ENCODE data around the gene RFTN2.
"Not testable (repeated sequence)": the region's sequence is repeated elsewhere in the genome, so short reads cannot be mapped to it uniquely, and the experiment has no call there.

RFTN2 gene

GRCh38 chr2:197599285-197599965, 76.0 kb downstream of the RFTN2 start:
- DNase-seq, result peak in 1 of 2 donors; percentile 23

GRCh38 chr2:197598450-197598849, 76.9 kb downstream of the RFTN2 start:
- no peak for DNase-seq

- no peak for DNase-seq
Measured at GRCh38 chr2:197597166-197597565, 78.2 kb downstream of the RFTN2 start.

- DNase-seq, result no peak
Measured at GRCh38 chr2:197596766-197597165, 78.6 kb downstream of the RFTN2 start.

- DNase-seq, result no peak
Measured at GRCh38 chr2:197591339-197592072, 83.9 kb downstream of the RFTN2 start.

GRCh38 chr2:197587255-197587654, 88.1 kb downstream of the RFTN2 start:
- not testable (repeated sequence) for DNase-seq

GRCh38 chr2:197580166-197580565, 95.2 kb downstream of the RFTN2 start:
- DNase-seq, result not testable (repeated sequence)

GRCh38 chr2:197578294-197578693, 97.1 kb downstream of the RFTN2 start:
- DNase-seq, result not testable (repeated sequence)

- no peak for DNase-seq
Measured at GRCh38 chr2:197577446-197577845, 97.9 kb downstream of the RFTN2 start.

GRCh38 chr2:197576631-197577030, 98.8 kb downstream of the RFTN2 start:
- no peak for DNase-seq

GRCh38 chr2:197575987-197576386, 99.4 kb downstream of the RFTN2 start:
- DNase-seq, result no peak

GRCh38 chr2:197573608-197574007, 101.8 kb downstream of the RFTN2 start:
- no peak for DNase-seq

GRCh38 chr2:197571627-197572271, 103.6 kb downstream of the RFTN2 start:
- no peak for DNase-seq

GRCh38 chr2:197560146-197560665, 115.2 kb downstream of the RFTN2 start:
- DNase-seq, result no peak

GRCh38 chr2:197559681-197560080, 115.7 kb downstream of the RFTN2 start:
- no peak for DNase-seq

GRCh38 chr2:197558393-197558792, 117.0 kb downstream of the RFTN2 start:
- DNase-seq, result no peak

- no peak for DNase-seq
Measured at GRCh38 chr2:197556456-197556855, 118.9 kb downstream of the RFTN2 start.

- DNase-seq, result no peak
Measured at GRCh38 chr2:197555467-197555866, 119.9 kb downstream of the RFTN2 start.

- not testable (repeated sequence) for DNase-seq
Measured at GRCh38 chr2:197551260-197551659, 124.1 kb downstream of the RFTN2 start.

GRCh38 chr2:197548582-197548981, 126.8 kb downstream of the RFTN2 start:
- no peak for DNase-seq

- DNase-seq, result no peak
Measured at GRCh38 chr2:197547163-197547900, 128.1 kb downstream of the RFTN2 start.

GRCh38 chr2:197543206-197543605, 132.2 kb downstream of the RFTN2 start:
- DNase-seq, result no peak

GRCh38 chr2:197539734-197540133, 135.7 kb downstream of the RFTN2 start:
- DNase-seq, result no peak
